ENCODE data around the gene SIGLEC8.

SIGLEC8 gene

DNA sequence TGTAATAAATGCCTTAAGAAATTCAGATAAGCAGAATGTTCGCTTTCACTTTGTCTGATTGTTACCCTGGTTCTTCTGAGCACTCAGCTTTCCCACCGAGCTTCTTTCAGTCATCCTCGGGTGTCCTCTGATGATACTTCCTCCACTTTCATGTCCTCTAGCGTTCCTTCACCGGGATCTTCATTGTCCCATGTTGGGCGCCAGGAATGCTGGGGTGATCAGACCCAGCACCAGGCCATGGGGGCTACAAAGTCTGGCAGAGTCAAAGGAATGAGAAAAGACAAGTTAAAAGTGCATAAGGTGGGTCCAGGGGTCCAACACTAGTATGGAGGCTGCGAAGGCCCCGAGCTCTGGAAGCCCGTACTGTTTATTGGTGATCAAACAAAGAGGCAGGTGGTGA lies 56.1 kb downstream of the SIGLEC8 start:
- DNase-seq (ENCODE audit: low read depth in 2 of 2) = no peak

Data from activated CD4-positive, alpha-beta T cell treated with anti-CD3 and anti-CD28 coated beads for 24 hours (primary cell).